ENCODE results near the gene PNPLA6. TPM values are rescaled to one million over a fixed set of nuclear protein-coding genes. Genes with fewer than 3 reads are reported as not detected.

PNPLA6 gene
- total and polyA plus RNA-seq, 2 experiments from 2014 or later: 66.6 to 135 TPM

DNA sequence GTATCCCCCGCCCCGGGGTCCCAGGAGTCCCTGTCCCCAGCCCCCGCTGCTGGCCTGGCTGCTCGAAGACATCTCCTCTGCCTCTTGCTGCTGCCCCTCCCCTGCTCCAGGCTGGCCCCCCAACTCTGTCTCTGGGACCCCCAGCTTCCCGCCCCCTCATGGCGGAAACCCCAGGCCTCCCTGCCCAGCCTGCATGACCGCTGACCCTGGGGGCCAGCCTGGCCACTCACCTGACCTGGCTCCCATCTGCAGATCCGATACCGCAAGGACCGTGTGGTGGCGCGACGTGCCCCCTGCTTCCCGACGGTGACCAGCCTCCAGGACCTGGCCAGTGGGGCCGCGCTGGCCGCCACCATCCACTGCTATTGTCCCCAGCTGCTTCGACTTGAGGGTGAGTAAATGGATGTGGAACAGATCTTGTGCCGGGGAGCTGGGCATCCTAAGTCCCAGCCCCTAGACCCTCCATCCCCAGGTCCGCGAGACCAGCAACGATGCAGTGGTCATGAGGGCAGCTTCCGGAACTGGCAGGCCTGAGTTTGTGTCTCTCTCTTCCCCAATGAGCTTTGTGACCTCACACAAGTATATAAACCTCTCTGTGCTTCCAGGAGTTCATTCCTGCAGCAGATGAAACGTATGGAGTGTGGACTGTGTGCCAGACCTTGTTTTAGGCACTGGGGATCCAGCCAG lies 72.5 kb downstream of the PNPLA6 start:
- H3K27ac Mint-ChIP-seq: no peak overlapping the region
- no peak for TF ChIP-seq STAT1 (IDR thresholded peaks at IDR 0.05; ENCODE audit: unreplicated experiment)
- TF ChIP-seq ZNF114 (CRISPR knock-in tag; IDR thresholded peaks at IDR 0.05): no peak
- no peak for TF ChIP-seq POLR2AphosphoS5 (IDR thresholded peaks at IDR 0.05; ENCODE audit: low read depth)
- TF ChIP-seq JUNB (IDR thresholded peaks at IDR 0.05; ENCODE audit: unreplicated experiment): no peak
- TF ChIP-seq, protein P1, sequence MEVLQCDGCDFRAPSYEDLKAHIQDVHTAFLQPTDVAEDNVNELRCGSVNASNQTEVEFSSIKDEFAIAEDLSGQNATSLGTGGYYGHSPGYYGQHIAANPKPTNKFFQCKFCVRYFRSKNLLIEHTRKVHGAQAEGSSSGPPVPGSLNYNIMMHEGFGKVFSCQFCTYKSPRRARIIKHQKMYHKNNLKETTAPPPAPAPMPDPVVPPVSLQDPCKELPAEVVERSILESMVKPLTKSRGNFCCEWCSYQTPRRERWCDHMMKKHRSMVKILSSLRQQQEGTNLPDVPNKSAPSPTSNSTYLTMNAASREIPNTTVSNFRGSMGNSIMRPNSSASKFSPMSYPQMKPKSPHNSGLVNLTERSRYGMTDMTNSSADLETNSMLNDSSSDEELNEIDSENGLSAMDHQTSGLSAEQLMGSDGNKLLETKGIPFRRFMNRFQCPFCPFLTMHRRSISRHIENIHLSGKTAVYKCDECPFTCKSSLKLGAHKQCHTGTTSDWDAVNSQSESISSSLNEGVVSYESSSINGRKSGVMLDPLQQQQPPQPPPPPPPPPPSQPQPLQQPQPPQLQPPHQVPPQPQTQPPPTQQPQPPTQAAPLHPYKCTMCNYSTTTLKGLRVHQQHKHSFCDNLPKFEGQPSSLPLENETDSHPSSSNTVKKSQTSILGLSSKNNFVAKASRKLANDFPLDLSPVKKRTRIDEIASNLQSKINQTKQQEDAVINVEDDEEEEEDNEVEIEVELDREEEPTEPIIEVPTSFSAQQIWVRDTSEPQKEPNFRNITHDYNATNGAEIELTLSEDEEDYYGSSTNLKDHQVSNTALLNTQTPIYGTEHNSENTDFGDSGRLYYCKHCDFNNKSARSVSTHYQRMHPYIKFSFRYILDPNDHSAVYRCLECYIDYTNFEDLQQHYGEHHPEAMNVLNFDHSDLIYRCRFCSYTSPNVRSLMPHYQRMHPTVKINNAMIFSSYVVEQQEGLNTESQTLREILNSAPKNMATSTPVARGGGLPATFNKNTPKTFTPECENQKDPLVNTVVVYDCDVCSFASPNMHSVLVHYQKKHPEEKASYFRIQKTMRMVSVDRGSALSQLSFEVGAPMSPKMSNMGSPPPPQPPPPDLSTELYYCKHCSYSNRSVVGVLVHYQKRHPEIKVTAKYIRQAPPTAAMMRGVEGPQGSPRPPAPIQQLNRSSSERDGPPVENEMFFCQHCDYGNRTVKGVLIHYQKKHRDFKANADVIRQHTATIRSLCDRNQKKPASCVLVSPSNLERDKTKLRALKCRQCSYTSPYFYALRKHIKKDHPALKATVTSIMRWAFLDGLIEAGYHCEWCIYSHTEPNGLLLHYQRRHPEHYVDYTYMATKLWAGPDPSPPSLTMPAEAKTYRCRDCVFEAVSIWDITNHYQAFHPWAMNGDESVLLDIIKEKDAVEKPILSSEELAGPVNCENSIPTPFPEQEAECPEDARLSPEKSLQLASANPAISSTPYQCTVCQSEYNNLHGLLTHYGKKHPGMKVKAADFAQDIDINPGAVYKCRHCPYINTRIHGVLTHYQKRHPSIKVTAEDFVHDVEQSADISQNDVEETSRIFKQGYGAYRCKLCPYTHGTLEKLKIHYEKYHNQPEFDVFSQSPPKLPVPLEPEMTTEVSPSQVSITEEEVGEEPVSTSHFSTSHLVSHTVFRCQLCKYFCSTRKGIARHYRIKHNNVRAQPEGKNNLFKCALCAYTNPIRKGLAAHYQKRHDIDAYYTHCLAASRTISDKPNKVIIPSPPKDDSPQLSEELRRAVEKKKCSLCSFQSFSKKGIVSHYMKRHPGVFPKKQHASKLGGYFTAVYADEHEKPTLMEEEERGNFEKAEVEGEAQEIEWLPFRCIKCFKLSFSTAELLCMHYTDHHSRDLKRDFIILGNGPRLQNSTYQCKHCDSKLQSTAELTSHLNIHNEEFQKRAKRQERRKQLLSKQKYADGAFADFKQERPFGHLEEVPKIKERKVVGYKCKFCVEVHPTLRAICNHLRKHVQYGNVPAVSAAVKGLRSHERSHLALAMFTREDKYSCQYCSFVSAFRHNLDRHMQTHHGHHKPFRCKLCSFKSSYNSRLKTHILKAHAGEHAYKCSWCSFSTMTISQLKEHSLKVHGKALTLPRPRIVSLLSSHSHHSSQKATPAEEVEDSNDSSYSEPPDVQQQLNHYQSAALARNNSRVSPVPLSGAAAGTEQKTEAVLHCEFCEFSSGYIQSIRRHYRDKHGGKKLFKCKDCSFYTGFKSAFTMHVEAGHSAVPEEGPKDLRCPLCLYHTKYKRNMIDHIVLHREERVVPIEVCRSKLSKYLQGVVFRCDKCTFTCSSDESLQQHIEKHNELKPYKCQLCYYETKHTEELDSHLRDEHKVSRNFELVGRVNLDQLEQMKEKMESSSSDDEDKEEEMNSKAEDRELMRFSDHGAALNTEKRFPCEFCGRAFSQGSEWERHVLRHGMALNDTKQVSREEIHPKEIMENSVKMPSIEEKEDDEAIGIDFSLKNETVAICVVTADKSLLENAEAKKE (CRISPR knock-in tag; IDR thresholded peaks at IDR 0.05): no peak
- no peak for TF ChIP-seq EZH2phosphoT487 (IDR thresholded peaks at IDR 0.05; ENCODE audit: unreplicated experiment)
- TF ChIP-seq ZNF331 (CRISPR knock-in tag; IDR thresholded peaks at IDR 0.05; ENCODE audit: low read depth): no peak
- TF ChIP-seq, protein P2, sequence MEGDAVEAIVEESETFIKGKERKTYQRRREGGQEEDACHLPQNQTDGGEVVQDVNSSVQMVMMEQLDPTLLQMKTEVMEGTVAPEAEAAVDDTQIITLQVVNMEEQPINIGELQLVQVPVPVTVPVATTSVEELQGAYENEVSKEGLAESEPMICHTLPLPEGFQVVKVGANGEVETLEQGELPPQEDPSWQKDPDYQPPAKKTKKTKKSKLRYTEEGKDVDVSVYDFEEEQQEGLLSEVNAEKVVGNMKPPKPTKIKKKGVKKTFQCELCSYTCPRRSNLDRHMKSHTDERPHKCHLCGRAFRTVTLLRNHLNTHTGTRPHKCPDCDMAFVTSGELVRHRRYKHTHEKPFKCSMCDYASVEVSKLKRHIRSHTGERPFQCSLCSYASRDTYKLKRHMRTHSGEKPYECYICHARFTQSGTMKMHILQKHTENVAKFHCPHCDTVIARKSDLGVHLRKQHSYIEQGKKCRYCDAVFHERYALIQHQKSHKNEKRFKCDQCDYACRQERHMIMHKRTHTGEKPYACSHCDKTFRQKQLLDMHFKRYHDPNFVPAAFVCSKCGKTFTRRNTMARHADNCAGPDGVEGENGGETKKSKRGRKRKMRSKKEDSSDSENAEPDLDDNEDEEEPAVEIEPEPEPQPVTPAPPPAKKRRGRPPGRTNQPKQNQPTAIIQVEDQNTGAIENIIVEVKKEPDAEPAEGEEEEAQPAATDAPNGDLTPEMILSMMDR (conservative IDR thresholded peaks at IDR 0.05; ENCODE audit: low read depth in 2 of 2): no peak
- no peak for TF ChIP-seq NANOG (IDR thresholded peaks at IDR 0.05; ENCODE audit: borderline replicate concordance)
- TF ChIP-seq EZH2 (IDR thresholded peaks at IDR 0.05; ENCODE audit: low read depth, unreplicated experiment): no peak
- TF ChIP-seq, protein P3, sequence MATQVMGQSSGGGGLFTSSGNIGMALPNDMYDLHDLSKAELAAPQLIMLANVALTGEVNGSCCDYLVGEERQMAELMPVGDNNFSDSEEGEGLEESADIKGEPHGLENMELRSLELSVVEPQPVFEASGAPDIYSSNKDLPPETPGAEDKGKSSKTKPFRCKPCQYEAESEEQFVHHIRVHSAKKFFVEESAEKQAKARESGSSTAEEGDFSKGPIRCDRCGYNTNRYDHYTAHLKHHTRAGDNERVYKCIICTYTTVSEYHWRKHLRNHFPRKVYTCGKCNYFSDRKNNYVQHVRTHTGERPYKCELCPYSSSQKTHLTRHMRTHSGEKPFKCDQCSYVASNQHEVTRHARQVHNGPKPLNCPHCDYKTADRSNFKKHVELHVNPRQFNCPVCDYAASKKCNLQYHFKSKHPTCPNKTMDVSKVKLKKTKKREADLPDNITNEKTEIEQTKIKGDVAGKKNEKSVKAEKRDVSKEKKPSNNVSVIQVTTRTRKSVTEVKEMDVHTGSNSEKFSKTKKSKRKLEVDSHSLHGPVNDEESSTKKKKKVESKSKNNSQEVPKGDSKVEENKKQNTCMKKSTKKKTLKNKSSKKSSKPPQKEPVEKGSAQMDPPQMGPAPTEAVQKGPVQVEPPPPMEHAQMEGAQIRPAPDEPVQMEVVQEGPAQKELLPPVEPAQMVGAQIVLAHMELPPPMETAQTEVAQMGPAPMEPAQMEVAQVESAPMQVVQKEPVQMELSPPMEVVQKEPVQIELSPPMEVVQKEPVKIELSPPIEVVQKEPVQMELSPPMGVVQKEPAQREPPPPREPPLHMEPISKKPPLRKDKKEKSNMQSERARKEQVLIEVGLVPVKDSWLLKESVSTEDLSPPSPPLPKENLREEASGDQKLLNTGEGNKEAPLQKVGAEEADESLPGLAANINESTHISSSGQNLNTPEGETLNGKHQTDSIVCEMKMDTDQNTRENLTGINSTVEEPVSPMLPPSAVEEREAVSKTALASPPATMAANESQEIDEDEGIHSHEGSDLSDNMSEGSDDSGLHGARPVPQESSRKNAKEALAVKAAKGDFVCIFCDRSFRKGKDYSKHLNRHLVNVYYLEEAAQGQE (IDR thresholded peaks at IDR 0.05; ENCODE audit: unreplicated experiment): no peak
- TF ChIP-seq CREB1 (CRISPR knock-in tag; IDR thresholded peaks at IDR 0.05; ENCODE audit: low read depth): no peak
- TF ChIP-seq, protein P4, sequence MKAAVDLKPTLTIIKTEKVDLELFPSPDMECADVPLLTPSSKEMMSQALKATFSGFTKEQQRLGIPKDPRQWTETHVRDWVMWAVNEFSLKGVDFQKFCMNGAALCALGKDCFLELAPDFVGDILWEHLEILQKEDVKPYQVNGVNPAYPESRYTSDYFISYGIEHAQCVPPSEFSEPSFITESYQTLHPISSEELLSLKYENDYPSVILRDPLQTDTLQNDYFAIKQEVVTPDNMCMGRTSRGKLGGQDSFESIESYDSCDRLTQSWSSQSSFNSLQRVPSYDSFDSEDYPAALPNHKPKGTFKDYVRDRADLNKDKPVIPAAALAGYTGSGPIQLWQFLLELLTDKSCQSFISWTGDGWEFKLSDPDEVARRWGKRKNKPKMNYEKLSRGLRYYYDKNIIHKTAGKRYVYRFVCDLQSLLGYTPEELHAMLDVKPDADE (IDR thresholded peaks at IDR 0.05): no peak
- H3K9me3 Mint-ChIP-seq: peaks cover 3% of the 10 kb centered on the region; the same call in 2 of the 3 replicates
- Histone ChIP-seq H4K20me1 (replicated peaks; ENCODE audit: insufficient read depth) (peaks cover 13% of the 10 kb centered on the region), H3K9me2 (ENCODE audit: insufficient read depth) (no peaks in the 10 kb centered on the region), H3K79me2 (replicated peaks; ENCODE audit: insufficient read depth) (peaks cover 3% of the 10 kb centered on the region; the same call in 1 of the 2 replicates), H3F3A (replicated peaks; ENCODE audit: low read depth) (no peaks in the 10 kb centered on the region), H3K4me1 (ENCODE audit: insufficient read depth) (no peaks in the 10 kb centered on the region), H3K27me3 (ENCODE audit: insufficient read depth) (no peaks in the 10 kb centered on the region), H3K36me3 (ENCODE audit: insufficient read depth) (no peaks in the 10 kb centered on the region; the same call in 1 of the 2 replicates), H2AFZ (no peak overlapping the region), H3K27ac (ENCODE audit: low read depth) (no peak overlapping the region), H3K4me3 (no peak overlapping the region), H3K4me2 (no peak overlapping the region)
- peaks cover 21% of the 10 kb centered on the region for H3K36me3 Mint-ChIP-seq (ENCODE audit: low read depth)
- H3K27me3 Mint-ChIP-seq (ENCODE audit: insufficient read depth, low read depth, poor library complexity): peaks cover 14% of the 10 kb centered on the region
- ATAC-seq: no peak
- no peak for DNase-seq (ENCODE audit: low spot score)
- no peak overlapping the region for H3K4me3 Mint-ChIP-seq
- peaks cover 6% of the 10 kb centered on the region for H3K4me1 Mint-ChIP-seq
